HEK293 (cell line): ENCODE results near the gene RPL3.
A peak's percentile ranks its signal among the peaks of the same experiment; 100 is the strongest.

Experiments used
- CTCF ChIA-PET: fragments of 350-600 bp; formaldehyde crosslinking; extraction: SDS; loops from one replicate; lab custom pipeline; 2021; ENCODE audit warnings: antibody characterized with exemption; lab: Yijun Ruan, JAX
- POLR2A ChIA-PET: fragments of 300-600 bp; formaldehyde crosslinking; extraction: SDS; loops from one replicate; lab custom pipeline; 2020; ENCODE audit warnings: antibody characterized with exemption, inconsistent platforms; lab: Yijun Ruan, JAX
- H3K27ac ChIP-seq: fragments of 200-500 bp; sonication (Bioruptor generic); 2 replicates; pipeline ENCODE4 v1.5.1; 2014; ENCODE audit warnings: low read depth, low read length, control low read depth, inconsistent platforms; ENCODE audit errors: extremely low read depth
- H3K36me3 ChIP-seq, 2 experiments: fragments of 200-500 bp in 1 of 2; sonication (Bioruptor generic) in 1 of 2; 1 replicate in 1 of 2; 2 replicates in 1 of 2; pipeline ENCODE4 v1.5.1; 2014 to 2017; ENCODE audit warnings: inconsistent platforms in 2 of 2, low read length in 2 of 2; ENCODE audit not compliant: control insufficient read depth in 2 of 2, insufficient read depth in 1 of 2
- H3K4me1 ChIP-seq: fragments of 200-500 bp; sonication (Bioruptor generic); 2 replicates; pipeline ENCODE4 v1.5.1; 2014; ENCODE audit warnings: mild to moderate bottlenecking, low read length, inconsistent platforms; ENCODE audit not compliant: control insufficient read depth, insufficient read depth
- H3K4me3 ChIP-seq: 2 replicates; pipeline ENCODE4 v1.5.1; 2011; ENCODE audit warnings: low read depth, mild to moderate bottlenecking, control low read depth, low read length, moderate library complexity
- H3K9me3 ChIP-seq: fragments of 200-500 bp; sonication (Bioruptor generic); 2 replicates; pipeline ENCODE4 v1.5.1; 2014; ENCODE audit warnings: low read depth, low read length, inconsistent platforms; ENCODE audit not compliant: control insufficient read depth, insufficient read depth
- FEZF1 ChIP-seq: fragments of 450-650 bp; formaldehyde crosslinking; IDR thresholded peaks from 2 replicates; pipeline ENCODE4 v1.5.1; 2016; ENCODE audit warnings: missing biosample characterization, missing genetic modification characterization
- HIC1 ChIP-seq: fragments of 450-650 bp; formaldehyde crosslinking; IDR thresholded peaks from 2 replicates; pipeline ENCODE4 v1.5.1; 2016; ENCODE audit warnings: missing biosample characterization, missing genetic modification characterization
- INSM2 ChIP-seq: fragments of 450-650 bp; formaldehyde crosslinking; IDR thresholded peaks from 2 replicates; pipeline ENCODE4 v1.5.1; 2016; ENCODE audit warnings: missing biosample characterization, missing genetic modification characterization
- PRDM1 ChIP-seq: fragments of 450-650 bp; formaldehyde crosslinking; IDR thresholded peaks from 2 replicates; pipeline ENCODE4; 2016; ENCODE audit warnings: missing biosample characterization, missing genetic modification characterization
- SALL2 ChIP-seq: fragments of 450-650 bp; formaldehyde crosslinking; IDR thresholded peaks from 2 replicates; pipeline ENCODE4 v1.5.0; 2017; ENCODE audit warnings: missing biosample characterization, mild to moderate bottlenecking, missing genetic modification characterization, borderline replicate concordance
- ZNF24 ChIP-seq: fragments of 450-650 bp; formaldehyde crosslinking; IDR thresholded peaks from 2 replicates; pipeline ENCODE4 v1.5.1; 2016; ENCODE audit warnings: missing biosample characterization, missing genetic modification characterization
- ZNF280C ChIP-seq: fragments of 450-650 bp; formaldehyde crosslinking; IDR thresholded peaks from 2 replicates; pipeline ENCODE4 v1.5.1; 2016; ENCODE audit warnings: missing biosample characterization, missing genetic modification characterization
- ZNF280D ChIP-seq: fragments of 450-650 bp; formaldehyde crosslinking; IDR thresholded peaks from 2 replicates; pipeline ENCODE4 v1.5.1; 2016; ENCODE audit warnings: missing biosample characterization, missing genetic modification characterization
- ZNF324 ChIP-seq: fragments of 450-650 bp; formaldehyde crosslinking; IDR thresholded peaks from 2 replicates; pipeline ENCODE4 v1.5.1; 2016; ENCODE audit warnings: missing biosample characterization, missing genetic modification characterization
- ZNF488 ChIP-seq: fragments of 450-650 bp; formaldehyde crosslinking; IDR thresholded peaks from 2 replicates; pipeline ENCODE4 v1.5.1; 2016; ENCODE audit warnings: missing biosample characterization, missing genetic modification characterization
- ZNF596 ChIP-seq: fragments of 450-650 bp; IDR thresholded peaks from 2 replicates; pipeline ENCODE4 v1.5.0; 2018; ENCODE audit warnings: missing biosample characterization, mild to moderate bottlenecking, missing genetic modification characterization, moderate library complexity
- ZNF623 ChIP-seq: fragments of 450-650 bp; formaldehyde crosslinking; IDR thresholded peaks from 2 replicates; pipeline ENCODE4 v1.5.1; 2016; ENCODE audit warnings: missing biosample characterization, missing genetic modification characterization
- ZNF660 ChIP-seq: fragments of 450-650 bp; IDR thresholded peaks from 2 replicates; pipeline ENCODE4 v1.5.1; 2018; ENCODE audit warnings: missing biosample characterization, mild to moderate bottlenecking, missing genetic modification characterization
- ZNF701 ChIP-seq: fragments of 450-650 bp; formaldehyde crosslinking; IDR thresholded peaks from 2 replicates; pipeline ENCODE4 v1.5.1; 2016; ENCODE audit warnings: missing biosample characterization, missing genetic modification characterization
- ZNF704 ChIP-seq: fragments of 450-650 bp; formaldehyde crosslinking; IDR thresholded peaks from 2 replicates; pipeline ENCODE4 v1.5.1; 2016; ENCODE audit warnings: missing biosample characterization, missing genetic modification characterization
- ZNF768 ChIP-seq: fragments of 450-650 bp; formaldehyde crosslinking; IDR thresholded peaks from 2 replicates; pipeline ENCODE4 v1.5.1; 2018; ENCODE audit warnings: missing biosample characterization, mild to moderate bottlenecking, missing genetic modification characterization

The RPL3 gene

GRCh38 chr22:39265143-39265886, 54.1 kb downstream of the RPL3 start:
- TF ChIP-seq ZNF768 (tag by site-specific recombination): peak; percentile 76
- no peak for TF ChIP-seq FEZF1 (tag by site-specific recombination)
- Histone ChIP-seq H3K27ac (no peak overlapping the region), H3K4me1 (no peaks in the 10 kb centered on the region), H3K4me3 (no peak overlapping the region), H3K9me3 (no peaks in the 10 kb centered on the region), H3K36me3 (no peaks in the 10 kb centered on the region)
- ChIA-PET CTCF (interaction anchor here (0.5 to 0.6 kb wide), 2 partner anchors 19 to 95 kb away, joined by 3 to 6 read pairs; no protein-coding TSS in a partner anchor), POLR2A (interaction anchor here (1.2 kb wide), 1 partner anchor 11 kb away, joined by 5 read pairs; no protein-coding TSS in a partner anchor)

GRCh38 chr22:39264349-39265038, 54.9 kb downstream of the RPL3 start:
- Histone ChIP-seq H3K4me1 (no peaks in the 10 kb centered on the region), H3K36me3 (no peaks in the 10 kb centered on the region), H3K9me3 (no peaks in the 10 kb centered on the region), H3K27ac (no peak overlapping the region)
- ChIA-PET POLR2A (interaction anchor here (1.2 kb wide), 1 partner anchor 11 kb away, joined by 5 read pairs; no protein-coding TSS in a partner anchor), CTCF (interaction anchor here (0.6 to 1.0 kb wide), 2 partner anchors 18 to 49 kb away, joined by 3 read pairs; no protein-coding TSS in a partner anchor)
- TF ChIP-seq ZNF280D (tag by site-specific recombination) (0 out of 2 replicates have a peak, but pooled peaks have one; percentile 9), ZNF24 (tag by site-specific recombination) (no peak), SALL2 (tag by site-specific recombination) (no peak), ZNF623 (tag by site-specific recombination) (peak; percentile 98), ZNF488 (no peak), ZNF324 (tag by site-specific recombination) (no peak), ZNF701 (no peak), ZNF704 (tag by site-specific recombination) (no peak)
- TF ChIP-seq, all 188 proteins: peak for 2
- H3K4me3 ChIP-seq: no peak overlapping the region

GRCh38 chr22:39263626-39264348, 55.6 kb downstream of the RPL3 start:
- CTCF ChIA-PET: interaction anchor here (1.0 to 1.2 kb wide), 2 partner anchors 47 to 48 kb away, joined by 3 read pairs; no protein-coding TSS in a partner anchor
- no peak for TF ChIP-seq PRDM1 (tag by site-specific recombination)
- TF ChIP-seq ZNF660 (tag by site-specific recombination): no peak
- TF ChIP-seq ZNF280C (tag by site-specific recombination): no peak
- TF ChIP-seq INSM2 (tag by site-specific recombination): no peak
- TF ChIP-seq HIC1 (tag by site-specific recombination): no peak
- no peak for TF ChIP-seq ZNF596 (tag by site-specific recombination)

More at GRCh38 chr22:39263626-39264348, 55.6 kb downstream of the RPL3 start:
- H3K4me1 ChIP-seq: no peaks in the 10 kb centered on the region
- H3K36me3 ChIP-seq: no peaks in the 10 kb centered on the region
- POLR2A ChIA-PET: interaction anchor here (1.2 kb wide), 1 partner anchor 10 kb away, joined by 5 read pairs; no protein-coding TSS in a partner anchor
- H3K9me3 ChIP-seq: no peaks in the 10 kb centered on the region
- no peak overlapping the region for H3K27ac ChIP-seq
- H3K4me3 ChIP-seq: no peak overlapping the region
